GM23338 (cell line): Measurements from ENCODE around the gene PGPEP1. TPM values are rescaled to one million over a fixed set of nuclear protein-coding genes. Genes with fewer than 3 reads are reported as not detected.
A peak's percentile ranks its signal among the peaks of the same experiment; 100 is the strongest.

Experiments
- ATAC-seq: fragments of 200-7000 bp; cut with Tn5 transposase; 3 replicates; pipeline ENCODE4 v1.9.1; 2020
- DNase-seq: peaks from one replicate; pipeline ENCODE4 v3.0.0-alpha.2; 2015; ENCODE audit warnings: low spot score
- H2AFZ ChIP-seq: fragments of 200-600 bp; sonication (generic); 2 replicates; pipeline ENCODE4 v1.8.0; 2016; ENCODE audit warnings: antibody characterized with exemption, mild to moderate bottlenecking, moderate library complexity
- H3F3A ChIP-seq: fragments of 200-600 bp; sonication (generic); replicated peaks from 2 replicates; pipeline ENCODE4 v1.8.0; 2017; ENCODE audit warnings: antibody characterized with exemption, mixed run types, low read depth
- H3K27ac ChIP-seq: fragments of 200-600 bp; sonication (generic); 2 replicates; pipeline ENCODE4 v1.6.1; 2016; ENCODE audit warnings: low read depth
- H3K27me3 ChIP-seq: fragments of 200-600 bp; sonication (generic); 2 replicates; pipeline ENCODE4 v1.8.0; 2016; ENCODE audit warnings: mild to moderate bottlenecking, mixed run types, moderate library complexity; ENCODE audit not compliant: insufficient read depth
- H3K36me3 ChIP-seq: fragments of 200-600 bp; sonication (generic); 2 replicates; pipeline ENCODE4 v1.8.0; 2016; ENCODE audit warnings: mild to moderate bottlenecking; ENCODE audit not compliant: insufficient read depth
- H3K4me1 ChIP-seq: fragments of 200-600 bp; sonication (generic); 2 replicates; pipeline ENCODE4 v1.8.0; 2016; ENCODE audit warnings: mild to moderate bottlenecking, moderate library complexity; ENCODE audit not compliant: insufficient read depth
- H3K4me2 ChIP-seq: fragments of 200-600 bp; sonication (generic); 2 replicates; pipeline ENCODE4 v1.7.1; 2017; ENCODE audit warnings: mixed run types
- H3K4me3 ChIP-seq: fragments of 200-600 bp; sonication (generic); 2 replicates; pipeline ENCODE4 v1.6.1; 2016; ENCODE audit warnings: mixed run types
- H3K79me2 ChIP-seq: fragments of 200-600 bp; sonication (generic); replicated peaks from 2 replicates; pipeline ENCODE4 v1.8.0; 2017; ENCODE audit warnings: mild to moderate bottlenecking; ENCODE audit not compliant: insufficient read depth
- H3K9me2 ChIP-seq: fragments of 200-600 bp; sonication (generic); 2 replicates; pipeline ENCODE4 v1.8.0; 2017; ENCODE audit not compliant: insufficient read depth
- H4K20me1 ChIP-seq: fragments of 200-600 bp; sonication (generic); replicated peaks from 2 replicates; pipeline ENCODE4 v1.8.0; 2017; ENCODE audit warnings: mild to moderate bottlenecking; ENCODE audit not compliant: insufficient read depth
- H3K27ac Mint-ChIP-seq: 2 replicates; pipeline ENCODE4 v1.8.0; 2020; ENCODE audit warnings: inconsistent platforms, mild to moderate bottlenecking, moderate library complexity, mixed read lengths
- H3K27me3 Mint-ChIP-seq: 3 replicates; pipeline ENCODE4 v1.8.0; 2022; ENCODE audit warnings: low read depth, mild to moderate bottlenecking, moderate library complexity, mixed read lengths, inconsistent platforms; ENCODE audit not compliant: insufficient read depth, poor library complexity
- H3K36me3 Mint-ChIP-seq: 3 replicates; pipeline ENCODE4 v1.8.0; 2021; ENCODE audit warnings: low read depth, mild to moderate bottlenecking, inconsistent platforms, moderate library complexity, mixed read lengths
- H3K4me1 Mint-ChIP-seq: 3 replicates; pipeline ENCODE4 v1.8.0; 2020; ENCODE audit warnings: mild to moderate bottlenecking, inconsistent platforms, mixed read lengths
- H3K4me3 Mint-ChIP-seq: 3 replicates; pipeline ENCODE4 v1.8.0; 2021; ENCODE audit warnings: moderate library complexity, mild to moderate bottlenecking, inconsistent platforms, mixed read lengths
- H3K9me3 Mint-ChIP-seq: 3 replicates; pipeline ENCODE4 v1.8.0; 2020; ENCODE audit warnings: moderate library complexity, mild to moderate bottlenecking, inconsistent platforms, mixed read lengths
- CREB1 ChIP-seq: fragments of 250-450 bp; sonication (Bioruptor Pico); IDR thresholded peaks from 2 replicates; pipeline ENCODE4 v1.5.0; 2020; ENCODE audit warnings: low read depth, mild to moderate bottlenecking, moderate library complexity
- EZH2 ChIP-seq: fragments of 200-600 bp; sonication (generic); IDR thresholded peaks from one replicate; pipeline ENCODE4 v1.8.0; 2017; ENCODE audit warnings: antibody characterized with exemption, mild to moderate bottlenecking, low read depth; ENCODE audit not compliant: unreplicated experiment
- EZH2phosphoT487 ChIP-seq: fragments of 200-600 bp; sonication (generic); IDR thresholded peaks from one replicate; pipeline ENCODE4 v1.8.1; 2018; ENCODE audit warnings: antibody characterized with exemption; ENCODE audit not compliant: unreplicated experiment
- NANOG ChIP-seq: IDR thresholded peaks from 2 replicates; pipeline ENCODE4 v1.6.1; 2016; ENCODE audit warnings: antibody characterized with exemption, borderline replicate concordance
- STAT1 ChIP-seq: IDR thresholded peaks from one replicate; pipeline ENCODE4 v1.6.1; 2016; ENCODE audit warnings: antibody characterized with exemption; ENCODE audit not compliant: unreplicated experiment
- ZNF114 ChIP-seq: fragments of 250-450 bp; sonication (Bioruptor Pico); IDR thresholded peaks from 2 replicates; pipeline ENCODE4 v1.5.0; 2020; ENCODE audit warnings: mild to moderate bottlenecking, moderate library complexity
- ZNF331 ChIP-seq: fragments of 250-450 bp; sonication (Bioruptor Pico); IDR thresholded peaks from 2 replicates; pipeline ENCODE4 v1.5.0; 2020; ENCODE audit warnings: low read depth, mild to moderate bottlenecking, moderate library complexity
- polyA plus RNA-seq: library from polyadenylated mRNA; unstranded; fragments of >200 nt; fragmentation: Nextera tagmentation; extraction: Ambion mirVana; gene quantifications from 2 replicates; pipeline ENCODE4 v1.2.1, GENCODE V29; 2016
- total RNA-seq: library from RNA; depleted of rRNA; stranded (reverse); fragments of >200 nt; shearing (Covaris generic); gene quantifications from 2 replicates; pipeline ENCODE4 v1.2.3, GENCODE V29; 2014
- TF ChIP-seq, protein P1 (sequence below): fragments of 250-450 bp; sonication (Bioruptor Pico); IDR thresholded peaks from 2 replicates; pipeline ENCODE4 v1.5.0; 2020; ENCODE audit warnings: mild to moderate bottlenecking, moderate library complexity
- TF ChIP-seq, protein P2 (sequence below): IDR thresholded peaks from 2 replicates; pipeline ENCODE4 v1.6.1; 2016; ENCODE audit warnings: antibody characterized with exemption
- TF ChIP-seq, protein P3 (sequence below): IDR thresholded peaks from one replicate; pipeline ENCODE4 v1.6.1; 2018; ENCODE audit warnings: antibody characterized with exemption; ENCODE audit not compliant: unreplicated experiment

The PGPEP1 gene
- total and polyA plus RNA-seq, 2 experiments from 2014 or later = 15.5 to 18.9 TPM

DNA sequence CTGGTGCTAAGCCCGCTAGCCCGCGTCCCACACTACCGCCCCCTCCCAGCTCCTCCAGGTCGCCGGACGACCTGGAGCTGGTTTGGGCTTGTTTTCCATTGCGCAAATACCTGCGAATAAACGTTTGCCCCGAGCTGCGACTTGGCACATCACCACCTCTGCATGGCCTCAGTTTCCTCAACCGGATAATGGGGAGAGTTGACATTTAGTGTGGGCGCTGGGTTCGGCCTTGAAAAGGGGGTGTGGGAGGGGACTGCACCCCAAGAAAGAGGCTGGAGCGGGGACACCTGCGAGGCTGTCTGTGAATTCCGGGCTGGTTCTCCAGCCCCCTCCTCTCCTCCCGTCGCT, 48.0 kb upstream of the PGPEP1 start (continued):
- TF ChIP-seq, protein P1, sequence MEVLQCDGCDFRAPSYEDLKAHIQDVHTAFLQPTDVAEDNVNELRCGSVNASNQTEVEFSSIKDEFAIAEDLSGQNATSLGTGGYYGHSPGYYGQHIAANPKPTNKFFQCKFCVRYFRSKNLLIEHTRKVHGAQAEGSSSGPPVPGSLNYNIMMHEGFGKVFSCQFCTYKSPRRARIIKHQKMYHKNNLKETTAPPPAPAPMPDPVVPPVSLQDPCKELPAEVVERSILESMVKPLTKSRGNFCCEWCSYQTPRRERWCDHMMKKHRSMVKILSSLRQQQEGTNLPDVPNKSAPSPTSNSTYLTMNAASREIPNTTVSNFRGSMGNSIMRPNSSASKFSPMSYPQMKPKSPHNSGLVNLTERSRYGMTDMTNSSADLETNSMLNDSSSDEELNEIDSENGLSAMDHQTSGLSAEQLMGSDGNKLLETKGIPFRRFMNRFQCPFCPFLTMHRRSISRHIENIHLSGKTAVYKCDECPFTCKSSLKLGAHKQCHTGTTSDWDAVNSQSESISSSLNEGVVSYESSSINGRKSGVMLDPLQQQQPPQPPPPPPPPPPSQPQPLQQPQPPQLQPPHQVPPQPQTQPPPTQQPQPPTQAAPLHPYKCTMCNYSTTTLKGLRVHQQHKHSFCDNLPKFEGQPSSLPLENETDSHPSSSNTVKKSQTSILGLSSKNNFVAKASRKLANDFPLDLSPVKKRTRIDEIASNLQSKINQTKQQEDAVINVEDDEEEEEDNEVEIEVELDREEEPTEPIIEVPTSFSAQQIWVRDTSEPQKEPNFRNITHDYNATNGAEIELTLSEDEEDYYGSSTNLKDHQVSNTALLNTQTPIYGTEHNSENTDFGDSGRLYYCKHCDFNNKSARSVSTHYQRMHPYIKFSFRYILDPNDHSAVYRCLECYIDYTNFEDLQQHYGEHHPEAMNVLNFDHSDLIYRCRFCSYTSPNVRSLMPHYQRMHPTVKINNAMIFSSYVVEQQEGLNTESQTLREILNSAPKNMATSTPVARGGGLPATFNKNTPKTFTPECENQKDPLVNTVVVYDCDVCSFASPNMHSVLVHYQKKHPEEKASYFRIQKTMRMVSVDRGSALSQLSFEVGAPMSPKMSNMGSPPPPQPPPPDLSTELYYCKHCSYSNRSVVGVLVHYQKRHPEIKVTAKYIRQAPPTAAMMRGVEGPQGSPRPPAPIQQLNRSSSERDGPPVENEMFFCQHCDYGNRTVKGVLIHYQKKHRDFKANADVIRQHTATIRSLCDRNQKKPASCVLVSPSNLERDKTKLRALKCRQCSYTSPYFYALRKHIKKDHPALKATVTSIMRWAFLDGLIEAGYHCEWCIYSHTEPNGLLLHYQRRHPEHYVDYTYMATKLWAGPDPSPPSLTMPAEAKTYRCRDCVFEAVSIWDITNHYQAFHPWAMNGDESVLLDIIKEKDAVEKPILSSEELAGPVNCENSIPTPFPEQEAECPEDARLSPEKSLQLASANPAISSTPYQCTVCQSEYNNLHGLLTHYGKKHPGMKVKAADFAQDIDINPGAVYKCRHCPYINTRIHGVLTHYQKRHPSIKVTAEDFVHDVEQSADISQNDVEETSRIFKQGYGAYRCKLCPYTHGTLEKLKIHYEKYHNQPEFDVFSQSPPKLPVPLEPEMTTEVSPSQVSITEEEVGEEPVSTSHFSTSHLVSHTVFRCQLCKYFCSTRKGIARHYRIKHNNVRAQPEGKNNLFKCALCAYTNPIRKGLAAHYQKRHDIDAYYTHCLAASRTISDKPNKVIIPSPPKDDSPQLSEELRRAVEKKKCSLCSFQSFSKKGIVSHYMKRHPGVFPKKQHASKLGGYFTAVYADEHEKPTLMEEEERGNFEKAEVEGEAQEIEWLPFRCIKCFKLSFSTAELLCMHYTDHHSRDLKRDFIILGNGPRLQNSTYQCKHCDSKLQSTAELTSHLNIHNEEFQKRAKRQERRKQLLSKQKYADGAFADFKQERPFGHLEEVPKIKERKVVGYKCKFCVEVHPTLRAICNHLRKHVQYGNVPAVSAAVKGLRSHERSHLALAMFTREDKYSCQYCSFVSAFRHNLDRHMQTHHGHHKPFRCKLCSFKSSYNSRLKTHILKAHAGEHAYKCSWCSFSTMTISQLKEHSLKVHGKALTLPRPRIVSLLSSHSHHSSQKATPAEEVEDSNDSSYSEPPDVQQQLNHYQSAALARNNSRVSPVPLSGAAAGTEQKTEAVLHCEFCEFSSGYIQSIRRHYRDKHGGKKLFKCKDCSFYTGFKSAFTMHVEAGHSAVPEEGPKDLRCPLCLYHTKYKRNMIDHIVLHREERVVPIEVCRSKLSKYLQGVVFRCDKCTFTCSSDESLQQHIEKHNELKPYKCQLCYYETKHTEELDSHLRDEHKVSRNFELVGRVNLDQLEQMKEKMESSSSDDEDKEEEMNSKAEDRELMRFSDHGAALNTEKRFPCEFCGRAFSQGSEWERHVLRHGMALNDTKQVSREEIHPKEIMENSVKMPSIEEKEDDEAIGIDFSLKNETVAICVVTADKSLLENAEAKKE (CRISPR knock-in tag) = no peak
- TF ChIP-seq ZNF331 (CRISPR knock-in tag) (no peak), EZH2phosphoT487 (no peak)
- TF ChIP-seq, protein P2, sequence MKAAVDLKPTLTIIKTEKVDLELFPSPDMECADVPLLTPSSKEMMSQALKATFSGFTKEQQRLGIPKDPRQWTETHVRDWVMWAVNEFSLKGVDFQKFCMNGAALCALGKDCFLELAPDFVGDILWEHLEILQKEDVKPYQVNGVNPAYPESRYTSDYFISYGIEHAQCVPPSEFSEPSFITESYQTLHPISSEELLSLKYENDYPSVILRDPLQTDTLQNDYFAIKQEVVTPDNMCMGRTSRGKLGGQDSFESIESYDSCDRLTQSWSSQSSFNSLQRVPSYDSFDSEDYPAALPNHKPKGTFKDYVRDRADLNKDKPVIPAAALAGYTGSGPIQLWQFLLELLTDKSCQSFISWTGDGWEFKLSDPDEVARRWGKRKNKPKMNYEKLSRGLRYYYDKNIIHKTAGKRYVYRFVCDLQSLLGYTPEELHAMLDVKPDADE = no peak

DNA sequence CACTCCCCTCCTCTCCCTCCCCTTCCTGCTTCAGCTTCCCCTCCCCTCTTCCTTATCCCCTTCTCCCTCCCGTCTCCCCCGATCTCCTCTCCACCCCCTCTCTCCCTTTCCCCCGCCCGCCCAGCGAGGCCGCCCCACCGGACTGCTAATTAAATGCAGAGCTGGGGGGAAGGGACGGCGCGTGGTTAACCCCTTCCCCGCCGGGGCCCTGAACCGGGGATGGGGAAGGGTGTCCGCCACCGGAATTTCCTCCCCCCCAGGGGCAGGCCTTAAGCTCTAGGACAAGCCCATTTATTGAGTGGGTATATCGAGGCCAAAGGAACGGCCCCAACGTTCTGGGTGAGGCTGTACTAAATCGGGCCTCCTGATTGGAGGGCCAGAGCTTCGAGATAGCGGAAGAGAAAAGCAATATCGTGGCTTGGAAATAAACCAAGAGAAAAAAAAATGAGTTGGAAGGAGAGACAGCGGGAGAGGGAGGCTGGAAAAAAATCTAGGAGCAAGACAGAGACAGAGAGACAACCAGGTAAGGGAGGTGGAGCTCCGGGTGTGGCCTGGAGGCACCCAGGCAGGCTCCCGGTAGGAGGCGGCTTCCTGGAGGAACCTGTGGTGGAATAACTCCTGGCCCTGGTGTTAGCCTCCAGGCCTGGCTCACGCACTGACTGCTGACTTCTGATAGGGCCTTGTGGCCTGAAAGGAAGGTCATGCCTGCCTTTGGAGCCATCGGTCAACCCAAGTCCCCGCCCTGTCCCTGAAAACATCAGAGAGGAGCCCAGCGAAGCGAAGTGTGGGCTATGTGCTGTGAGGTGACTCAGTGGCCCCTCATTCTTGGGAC, 47.4 kb upstream of the PGPEP1 start:
- peaks cover 48% of the 10 kb centered on the region for H3K4me1 ChIP-seq
- no peaks in the 10 kb centered on the region for H3K27me3 ChIP-seq
- Mint-ChIP-seq H3K4me3 (peak overlapping the region; percentile 86), H3K27me3 (peaks cover 23% of the 10 kb centered on the region), H3K27ac (peak overlapping the region; percentile 92), H3K9me3 (peaks cover 2% of the 10 kb centered on the region; the same call in 1 of the 3 replicates), H3K36me3 (no peaks in the 10 kb centered on the region), H3K4me1 (peaks cover 34% of the 10 kb centered on the region)
- peak overlapping the region; percentile 98 for H3K27ac ChIP-seq
- peak; percentile 47 for ATAC-seq
- peak overlapping the region; percentile 92 for H3K4me3 ChIP-seq
- no peaks in the 10 kb centered on the region for H3K36me3 ChIP-seq
- no peaks in the 10 kb centered on the region for H3K9me2 ChIP-seq
- peak overlapping the region; percentile 94 for H2AFZ ChIP-seq
- peaks cover 27% of the 10 kb centered on the region for H3F3A ChIP-seq
- H3K79me2 ChIP-seq = no peaks in the 10 kb centered on the region; the same call in 1 of the 2 replicates
- no peaks in the 10 kb centered on the region for H4K20me1 ChIP-seq
- peak overlapping the region; percentile 94 for H3K4me2 ChIP-seq
- peak; percentile 97 for DNase-seq
- TF ChIP-seq STAT1 (no peak), CREB1 (CRISPR knock-in tag) (peak; percentile 29; the same call in 1 of the 2 replicates), EZH2 (no peak), EZH2phosphoT487 (no peak), NANOG (no peak), ZNF114 (no peak)
- TF ChIP-seq, protein P2 = no peak
- TF ChIP-seq, protein P3, sequence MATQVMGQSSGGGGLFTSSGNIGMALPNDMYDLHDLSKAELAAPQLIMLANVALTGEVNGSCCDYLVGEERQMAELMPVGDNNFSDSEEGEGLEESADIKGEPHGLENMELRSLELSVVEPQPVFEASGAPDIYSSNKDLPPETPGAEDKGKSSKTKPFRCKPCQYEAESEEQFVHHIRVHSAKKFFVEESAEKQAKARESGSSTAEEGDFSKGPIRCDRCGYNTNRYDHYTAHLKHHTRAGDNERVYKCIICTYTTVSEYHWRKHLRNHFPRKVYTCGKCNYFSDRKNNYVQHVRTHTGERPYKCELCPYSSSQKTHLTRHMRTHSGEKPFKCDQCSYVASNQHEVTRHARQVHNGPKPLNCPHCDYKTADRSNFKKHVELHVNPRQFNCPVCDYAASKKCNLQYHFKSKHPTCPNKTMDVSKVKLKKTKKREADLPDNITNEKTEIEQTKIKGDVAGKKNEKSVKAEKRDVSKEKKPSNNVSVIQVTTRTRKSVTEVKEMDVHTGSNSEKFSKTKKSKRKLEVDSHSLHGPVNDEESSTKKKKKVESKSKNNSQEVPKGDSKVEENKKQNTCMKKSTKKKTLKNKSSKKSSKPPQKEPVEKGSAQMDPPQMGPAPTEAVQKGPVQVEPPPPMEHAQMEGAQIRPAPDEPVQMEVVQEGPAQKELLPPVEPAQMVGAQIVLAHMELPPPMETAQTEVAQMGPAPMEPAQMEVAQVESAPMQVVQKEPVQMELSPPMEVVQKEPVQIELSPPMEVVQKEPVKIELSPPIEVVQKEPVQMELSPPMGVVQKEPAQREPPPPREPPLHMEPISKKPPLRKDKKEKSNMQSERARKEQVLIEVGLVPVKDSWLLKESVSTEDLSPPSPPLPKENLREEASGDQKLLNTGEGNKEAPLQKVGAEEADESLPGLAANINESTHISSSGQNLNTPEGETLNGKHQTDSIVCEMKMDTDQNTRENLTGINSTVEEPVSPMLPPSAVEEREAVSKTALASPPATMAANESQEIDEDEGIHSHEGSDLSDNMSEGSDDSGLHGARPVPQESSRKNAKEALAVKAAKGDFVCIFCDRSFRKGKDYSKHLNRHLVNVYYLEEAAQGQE = no peak
